Gastroesophageal sphincter (tissue), 4 donors: ENCODE data around the gene LACRT. TPM values are rescaled to one million over a fixed set of nuclear protein-coding genes. Genes with fewer than 3 reads are reported as not detected.
"Not testable (repeated sequence)": the region's sequence is repeated elsewhere in the genome, so short reads cannot be mapped to it uniquely, and the experiment has no call there.

Experiments used
- ATAC-seq: fragments of 150-250 bp; one replicate; pipeline ENCODE4 v1.9.1; 2016; ENCODE audit warnings: mild to moderate bottlenecking, moderate library complexity
- H3K27ac ChIP-seq, 4 donors: fragments of 200-600 bp; sonication (generic) in 3 of 4; 1 replicate in 3 of 4; 2 replicates in 1 of 4; pipeline ENCODE4 v1.5.1; 2016 to 2019
- H3K27me3 ChIP-seq: fragments of 200-600 bp; sonication (generic); one replicate; pipeline ENCODE4 v1.5.1; 2019
- H3K36me3 ChIP-seq, 2 donors: fragments of 200-600 bp; sonication (generic); one replicate each; pipeline ENCODE4 v1.5.1; 2019; ENCODE audit warnings: control low read depth in 1 of 2
- H3K4me1 ChIP-seq, 3 donors: fragments of 200-600 bp; sonication (generic); 1 replicate in 2 of 3; 2 replicates in 1 of 3; pipeline ENCODE4 v1.5.1; 2016 to 2019; ENCODE audit warnings: control low read depth in 2 of 3
- H3K4me3 ChIP-seq, 2 donors: fragments of 200-600 bp; sonication (generic); one replicate each; pipeline ENCODE4 v1.5.1; 2019; ENCODE audit warnings: mild to moderate bottlenecking in 1 of 2, moderate library complexity in 1 of 2
- H3K9me3 ChIP-seq, 3 donors: fragments of 200-600 bp; sonication (generic); one replicate each; pipeline ENCODE4 v1.5.1; 2017 to 2019; ENCODE audit warnings: control low read depth in 2 of 3
- EP300 ChIP-seq: sonication (generic); formaldehyde crosslinking; IDR thresholded peaks from one replicate; pipeline ENCODE4 v1.6.1; 2017; ENCODE audit warnings: antibody characterized with exemption, mild to moderate bottlenecking
- POLR2A ChIP-seq, 2 donors: fragments of 450-650 bp; IDR thresholded peaks; one replicate each; pipeline ENCODE4 v1.6.1; 2017; ENCODE audit warnings: antibody characterized with exemption in 2 of 2, mild to moderate bottlenecking in 2 of 2, moderate library complexity in 1 of 2
- POLR2AphosphoS5 ChIP-seq: sonication (generic); formaldehyde crosslinking; IDR thresholded peaks from one replicate; pipeline ENCODE4 v1.6.1; 2017; ENCODE audit warnings: antibody characterized with exemption
- WGBS, 2 donors: methylation state at CpG; one replicate each; pipeline ENCODE4 v1.1.5; 2018; ENCODE audit warnings: low coverage in 1 of 2; 5-methylcytosine and 5-hydroxymethylcytosine counted together
- total RNA-seq, 4 donors: library from RNA; depleted of rRNA; stranded (reverse); fragments of >200 nt; gene quantifications; one replicate each; pipeline ENCODE4 v1.1.0, GENCODE V29; 2016
- TF ChIP-seq, protein P1 (sequence below), 4 experiments: fragments of 200-600 bp in 2 of 4; fragments of 450-650 bp in 2 of 4; sonication (generic) in 1 of 4; IDR thresholded peaks; one replicate each; pipeline ENCODE4 v1.5.1; 2017 to 2019; ENCODE audit warnings: antibody characterized with exemption in 4 of 4, mild to moderate bottlenecking in 2 of 4, moderate library complexity in 2 of 4

LACRT gene
- total RNA-seq, 4 donors from 2014 or later: not detected

DNA sequence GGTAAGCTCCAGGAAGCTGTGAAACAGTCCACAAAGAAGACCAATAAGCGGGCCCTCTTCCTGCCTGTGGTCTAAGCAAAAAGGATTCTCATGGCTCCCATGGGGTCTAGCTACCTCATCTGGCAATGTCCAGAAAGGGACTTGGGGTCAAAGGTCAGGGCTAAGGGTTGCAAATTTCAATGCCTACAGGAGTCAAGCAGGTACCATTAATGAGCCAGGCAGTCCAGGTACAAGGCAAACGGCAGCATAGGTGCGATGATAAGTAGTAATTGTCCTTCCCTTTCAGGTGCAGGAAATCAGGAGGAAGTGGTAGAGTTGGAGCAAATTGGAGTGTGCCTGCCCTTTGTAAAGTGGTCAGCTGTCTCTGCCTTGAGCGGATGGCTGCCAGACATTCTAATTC lies 6.4 kb upstream of the LACRT start:
- TF ChIP-seq, protein P1, sequence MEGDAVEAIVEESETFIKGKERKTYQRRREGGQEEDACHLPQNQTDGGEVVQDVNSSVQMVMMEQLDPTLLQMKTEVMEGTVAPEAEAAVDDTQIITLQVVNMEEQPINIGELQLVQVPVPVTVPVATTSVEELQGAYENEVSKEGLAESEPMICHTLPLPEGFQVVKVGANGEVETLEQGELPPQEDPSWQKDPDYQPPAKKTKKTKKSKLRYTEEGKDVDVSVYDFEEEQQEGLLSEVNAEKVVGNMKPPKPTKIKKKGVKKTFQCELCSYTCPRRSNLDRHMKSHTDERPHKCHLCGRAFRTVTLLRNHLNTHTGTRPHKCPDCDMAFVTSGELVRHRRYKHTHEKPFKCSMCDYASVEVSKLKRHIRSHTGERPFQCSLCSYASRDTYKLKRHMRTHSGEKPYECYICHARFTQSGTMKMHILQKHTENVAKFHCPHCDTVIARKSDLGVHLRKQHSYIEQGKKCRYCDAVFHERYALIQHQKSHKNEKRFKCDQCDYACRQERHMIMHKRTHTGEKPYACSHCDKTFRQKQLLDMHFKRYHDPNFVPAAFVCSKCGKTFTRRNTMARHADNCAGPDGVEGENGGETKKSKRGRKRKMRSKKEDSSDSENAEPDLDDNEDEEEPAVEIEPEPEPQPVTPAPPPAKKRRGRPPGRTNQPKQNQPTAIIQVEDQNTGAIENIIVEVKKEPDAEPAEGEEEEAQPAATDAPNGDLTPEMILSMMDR (IDR thresholded peaks at IDR 0.05): no peak
- TF ChIP-seq POLR2A (IDR thresholded peaks at IDR 0.05) (no peak), POLR2AphosphoS5 (no peak), EP300 (no peak)
- Histone ChIP-seq H3K27me3 (peaks cover 12% of the 10 kb centered on the region), H3K9me3 (no peaks in the 10 kb centered on the region), H3K36me3 (no peaks in the 10 kb centered on the region), H3K27ac (no peak overlapping the region), H3K4me1 (no peaks in the 10 kb centered on the region), H3K4me3 (no peak overlapping the region)
- no peak for ATAC-seq
- 80 to 100% methylated on average over 1 to 4 of the region's 4 CpGs for WGBS, 2 donors

DNA sequence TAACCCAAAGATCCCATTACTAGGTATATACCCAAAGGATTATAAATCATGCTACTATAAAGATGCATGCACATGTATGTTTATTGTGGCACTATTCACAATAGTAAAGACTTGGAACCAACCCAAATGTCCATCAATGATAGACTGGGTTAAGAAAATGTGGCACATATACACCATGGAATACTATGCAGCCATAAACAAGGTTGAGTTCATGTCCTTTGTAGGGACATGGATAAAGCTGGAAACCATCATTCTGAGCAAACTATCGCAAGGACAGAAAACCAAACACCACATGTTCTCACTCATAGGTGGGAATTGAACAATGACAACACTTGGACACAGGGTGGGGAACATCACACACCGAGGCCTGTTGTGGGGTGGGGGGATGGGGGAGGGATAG lies 4.4 kb upstream of the LACRT start:
- not testable (repeated sequence) for H3K9me3 ChIP-seq, H3K27me3 ChIP-seq, ATAC-seq, H3K27ac ChIP-seq, H3K4me1 ChIP-seq, H3K4me3 ChIP-seq, H3K36me3 ChIP-seq
- WGBS, 2 donors: 83 to 100% methylated on average over 1 to 2 of the region's 2 CpGs

DNA sequence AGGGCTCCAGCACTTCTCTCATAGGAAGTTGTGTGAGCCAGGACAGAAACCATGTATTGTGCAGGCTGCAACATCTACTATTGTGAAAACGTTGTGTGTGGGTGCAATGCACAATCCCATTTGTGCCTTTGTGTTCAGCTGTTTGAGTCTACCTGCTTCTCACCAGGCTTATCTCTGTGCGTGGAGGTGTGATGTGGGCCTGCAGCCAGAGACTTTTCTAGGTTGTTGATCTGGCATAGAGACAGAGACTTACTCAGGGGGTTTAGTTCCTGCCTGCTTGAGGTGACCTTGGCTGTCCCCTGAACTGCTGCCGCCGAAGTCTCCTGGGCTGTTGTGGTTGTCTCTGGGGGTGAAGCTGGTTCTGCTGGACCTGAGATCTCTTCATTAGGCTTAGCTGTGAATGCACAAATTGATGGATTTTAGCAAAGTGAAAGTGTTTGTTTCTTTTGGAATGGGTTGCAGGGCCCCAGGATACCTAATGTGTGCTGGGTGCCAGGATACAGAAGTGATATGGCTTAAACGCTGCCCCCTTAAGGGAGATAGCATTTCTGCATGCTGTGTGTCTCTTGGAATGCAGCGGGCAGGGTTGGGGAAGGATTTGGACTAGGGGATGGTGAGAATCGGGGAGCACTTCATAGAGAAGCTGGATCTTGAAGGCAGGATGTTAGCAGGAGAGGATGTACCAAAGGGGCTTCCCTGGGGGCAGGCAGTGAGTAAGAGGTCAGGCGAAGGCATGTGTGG lies 2.5 kb downstream of the LACRT start:
- Histone ChIP-seq H3K27me3 (peaks cover 18% of the 10 kb centered on the region), H3K4me3 (no peak overlapping the region), H3K36me3 (no peaks in the 10 kb centered on the region), H3K27ac (no peak overlapping the region), H3K4me1 (no peaks in the 10 kb centered on the region), H3K9me3 (no peaks in the 10 kb centered on the region)
- ATAC-seq: no peak
- 57 to 100% methylated on average over 1 to 8 of the region's 8 CpGs for WGBS, 2 donors
- TF ChIP-seq, protein P1 (IDR thresholded peaks at IDR 0.05): no peak
- no peak for TF ChIP-seq EP300
- TF ChIP-seq POLR2AphosphoS5: no peak
- no peak for TF ChIP-seq POLR2A (IDR thresholded peaks at IDR 0.05)

DNA sequence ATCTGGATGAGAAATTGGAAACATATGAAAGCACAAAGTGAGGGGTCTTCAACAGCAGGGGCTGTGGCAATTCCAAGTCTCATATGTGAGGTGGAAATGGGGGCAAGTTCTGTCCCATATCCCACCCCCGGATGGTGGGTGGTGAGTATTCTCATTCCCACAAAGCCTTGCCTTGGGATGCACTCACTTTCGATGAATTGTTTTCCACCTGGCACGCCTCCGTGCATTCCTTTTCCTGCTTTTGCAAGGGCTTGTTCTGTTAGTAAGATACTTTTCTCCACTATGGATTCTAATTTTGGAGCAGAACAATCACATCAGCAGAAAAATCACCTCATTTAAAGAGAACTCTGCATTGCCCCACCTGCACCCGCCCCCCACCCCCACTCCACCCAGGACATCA lies 3.1 kb downstream of the LACRT start:
- H3K4me1 ChIP-seq: no peaks in the 10 kb centered on the region
- peaks cover 24% of the 10 kb centered on the region for H3K27me3 ChIP-seq
- no peaks in the 10 kb centered on the region for H3K36me3 ChIP-seq
- no peak overlapping the region for H3K4me3 ChIP-seq
- H3K9me3 ChIP-seq: no peaks in the 10 kb centered on the region
- TF ChIP-seq, protein P1 (IDR thresholded peaks at IDR 0.05): no peak
- TF ChIP-seq EP300 (no peak), POLR2A (IDR thresholded peaks at IDR 0.05) (no peak), POLR2AphosphoS5 (no peak)
- no peak for ATAC-seq
- H3K27ac ChIP-seq: no peak overlapping the region
- 42 to 82% methylated on average over 3 to 4 of the region's 5 CpGs for WGBS, 2 donors

DNA sequence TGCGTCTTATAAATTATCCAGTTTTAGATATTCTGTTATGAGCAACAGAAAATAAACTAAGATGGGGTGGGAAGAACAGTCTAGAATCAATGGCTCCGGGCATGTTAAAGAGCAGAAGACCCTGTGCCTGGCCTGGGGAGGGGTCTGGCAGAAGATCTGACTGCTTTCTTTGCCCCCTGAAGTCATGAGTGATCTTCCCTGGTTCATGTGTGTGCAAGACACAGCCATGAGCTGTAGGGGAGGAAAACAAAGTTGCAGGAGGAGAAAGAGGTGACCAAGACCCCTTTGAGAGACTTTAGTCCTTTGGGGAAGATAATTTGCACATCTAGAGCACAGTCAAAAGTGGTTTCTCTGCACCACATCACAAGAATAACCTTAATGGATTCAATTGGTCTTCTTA lies 4.8 kb downstream of the LACRT start:
- H3K27me3 ChIP-seq: peaks cover 39% of the 10 kb centered on the region
- no peaks in the 10 kb centered on the region for H3K36me3 ChIP-seq
- H3K4me3 ChIP-seq: no peak overlapping the region
- ATAC-seq: no peak
- H3K4me1 ChIP-seq: no peaks in the 10 kb centered on the region
- H3K27ac ChIP-seq: no peak overlapping the region
- 80% methylated on average over 2 of the region's 2 CpGs; no CpG with 5 or more reads in 1 of the 2 donors for WGBS, 2 donors
- TF ChIP-seq POLR2A (IDR thresholded peaks at IDR 0.05) (no peak), POLR2AphosphoS5 (no peak), EP300 (no peak)
- TF ChIP-seq, protein P1 (IDR thresholded peaks at IDR 0.05): no peak
- H3K9me3 ChIP-seq: no peaks in the 10 kb centered on the region
